Measurements from ENCODE around the gene HSPA1L.
A peak's percentile ranks its signal among the peaks of the same experiment; 100 is the strongest.

HSPA1L gene

DNA sequence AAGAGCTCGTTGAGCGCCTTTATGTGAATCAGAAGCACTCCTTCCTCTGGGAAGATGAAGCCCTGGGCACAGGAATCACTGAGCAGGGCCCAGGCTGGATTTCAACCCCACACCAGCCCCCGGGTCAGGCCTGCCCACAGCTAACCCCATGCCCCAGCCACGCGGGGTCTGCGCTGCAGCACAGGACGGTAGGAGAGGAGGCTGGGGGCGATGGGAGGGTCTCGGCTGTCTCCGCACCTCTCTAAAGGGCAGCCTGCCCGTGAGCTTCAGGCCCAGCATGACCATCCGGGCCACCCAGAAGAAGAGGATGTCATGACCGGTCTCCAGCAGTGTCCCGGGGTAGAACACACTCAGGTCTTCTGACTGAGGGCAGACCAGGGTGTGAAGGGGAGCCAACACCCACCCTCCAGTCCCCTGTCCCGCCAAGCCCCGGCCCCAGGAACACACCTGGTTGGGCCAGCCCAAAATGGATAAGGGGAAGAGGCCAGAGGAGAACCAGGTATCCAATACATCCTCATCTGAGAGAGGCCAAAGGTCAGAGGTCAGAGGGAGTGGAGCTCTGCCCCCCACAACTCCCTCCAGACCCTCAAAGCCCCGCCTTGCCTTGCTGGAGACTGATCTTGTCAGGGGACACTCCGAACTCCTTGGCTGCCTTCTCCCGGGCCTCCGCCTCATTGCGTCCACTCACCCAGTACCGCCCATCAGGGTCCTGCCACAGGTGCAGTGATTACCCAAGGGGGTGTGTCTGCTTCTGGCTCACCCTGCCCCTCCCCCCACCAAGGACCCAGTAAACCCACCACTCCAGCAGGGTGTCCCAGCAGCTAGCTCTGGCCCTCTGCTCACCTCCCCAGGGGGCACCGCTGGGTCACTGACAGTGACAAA, 33.6 kb downstream of the HSPA1L start:
- no peak for DNase-seq (ENCODE audit: low read depth)

DNA sequence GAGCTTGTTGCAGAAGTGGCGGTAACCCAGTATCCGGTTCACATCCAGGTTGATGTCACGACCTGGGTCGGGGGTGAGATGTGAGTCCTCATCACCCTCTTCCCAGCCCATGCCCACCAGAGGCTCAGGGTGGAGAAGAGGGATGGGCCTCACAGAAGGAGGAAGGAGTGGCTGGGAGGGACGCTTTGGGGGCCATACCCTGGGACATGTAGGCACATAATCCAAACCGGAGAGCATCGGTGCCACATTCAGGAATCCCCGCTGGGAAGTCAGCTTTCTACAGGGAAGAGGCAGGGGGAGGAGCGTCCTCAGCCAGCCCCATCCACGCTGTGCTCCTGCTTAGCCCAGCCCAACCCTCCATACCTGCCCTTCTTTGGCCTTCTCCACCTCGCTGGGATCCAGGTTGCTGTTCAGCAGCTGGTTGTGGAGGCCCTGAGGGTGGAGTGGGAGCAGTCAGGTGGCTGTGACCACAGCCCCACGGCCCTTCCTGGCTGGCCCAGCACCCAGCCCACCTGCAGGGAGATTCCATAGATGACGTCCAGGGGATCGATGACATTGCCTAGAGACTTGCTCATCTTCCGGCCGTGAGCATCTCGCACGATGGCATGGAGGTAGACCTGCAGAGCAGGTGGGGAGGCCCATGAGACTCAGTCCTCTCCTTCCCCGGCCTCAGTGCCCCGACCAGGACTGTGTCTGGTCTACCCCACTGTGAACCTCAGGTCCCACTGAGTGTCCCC, 34.4 kb downstream of the HSPA1L start:
- no peak for DNase-seq (ENCODE audit: low read depth)

DNA sequence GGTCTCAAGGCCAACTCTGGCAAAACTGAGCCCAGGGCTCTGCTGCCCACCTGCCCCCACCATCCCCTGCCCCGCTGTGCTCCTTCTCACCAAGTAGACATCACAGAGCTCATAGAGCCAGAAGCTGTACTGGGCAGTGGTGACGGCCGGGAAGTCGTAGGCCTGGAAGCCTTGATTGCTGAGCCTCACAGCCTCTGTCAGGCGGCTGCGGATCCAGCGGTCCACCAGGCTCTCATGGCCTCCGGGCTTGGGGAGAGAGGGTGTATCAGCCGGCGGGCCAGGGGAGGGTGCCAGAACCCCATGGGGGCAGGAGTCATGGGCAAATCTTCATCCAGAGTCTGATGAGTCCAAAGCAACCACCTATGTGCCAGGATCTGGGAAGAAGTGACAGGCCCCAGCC, 35.2 kb downstream of the HSPA1L start:
- no peak for DNase-seq (ENCODE audit: low read depth)

- DNase-seq (ENCODE audit: low read depth) = no peak
These were observed 35.8 kb downstream of the HSPA1L start for GRCh38 chr6:31778999-31779885.

GRCh38 chr6:31778193-31778592, 36.9 kb downstream of the HSPA1L start:
- no peak for DNase-seq (ENCODE audit: low read depth)

- no peak for DNase-seq (ENCODE audit: low read depth)
These were observed 37.4 kb downstream of the HSPA1L start for GRCh38 chr6:31777667-31778050.

DNA sequence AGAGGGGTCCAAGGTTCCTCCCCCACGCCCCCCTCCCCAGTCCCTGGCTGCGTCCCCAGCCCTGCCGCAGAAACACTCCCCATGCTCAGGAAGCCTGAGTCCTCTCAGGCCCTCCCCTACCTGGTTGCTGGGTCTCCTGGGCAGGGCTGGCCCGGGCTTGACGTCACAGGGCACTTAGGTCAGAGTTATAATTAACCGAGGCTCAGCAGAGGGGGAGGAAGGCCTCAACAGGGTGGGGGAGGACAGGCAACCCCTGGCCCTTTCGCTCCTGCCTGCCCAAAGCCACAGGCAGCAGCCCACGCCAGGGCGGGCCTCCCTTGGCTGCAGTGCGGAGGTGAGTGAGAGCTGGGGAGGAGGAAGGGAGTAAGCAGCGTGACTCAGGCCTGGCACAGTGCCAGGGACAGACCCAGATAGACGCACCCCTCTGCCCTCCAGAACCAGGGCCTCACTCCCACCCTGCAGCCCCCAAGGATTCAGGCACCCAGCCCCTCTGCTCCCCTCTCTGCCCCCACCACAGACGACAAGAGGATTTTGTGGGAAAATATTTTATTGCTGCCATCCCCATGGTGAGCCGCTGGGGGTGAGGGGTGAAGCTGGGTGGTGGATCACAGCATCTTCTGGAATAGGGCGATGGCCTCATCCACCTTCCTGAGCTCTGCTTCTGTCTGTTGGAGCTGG, 38.0 kb downstream of the HSPA1L start, which contains the start of gene VWA7:
TSS of gene VWA7 (minus strand) at position 340 of the 678 bp plus-strand sequence. CDS start 549 bp downstream, outside the sequence.
- peak; percentile 24 for DNase-seq (ENCODE audit: low read depth)

DNA sequence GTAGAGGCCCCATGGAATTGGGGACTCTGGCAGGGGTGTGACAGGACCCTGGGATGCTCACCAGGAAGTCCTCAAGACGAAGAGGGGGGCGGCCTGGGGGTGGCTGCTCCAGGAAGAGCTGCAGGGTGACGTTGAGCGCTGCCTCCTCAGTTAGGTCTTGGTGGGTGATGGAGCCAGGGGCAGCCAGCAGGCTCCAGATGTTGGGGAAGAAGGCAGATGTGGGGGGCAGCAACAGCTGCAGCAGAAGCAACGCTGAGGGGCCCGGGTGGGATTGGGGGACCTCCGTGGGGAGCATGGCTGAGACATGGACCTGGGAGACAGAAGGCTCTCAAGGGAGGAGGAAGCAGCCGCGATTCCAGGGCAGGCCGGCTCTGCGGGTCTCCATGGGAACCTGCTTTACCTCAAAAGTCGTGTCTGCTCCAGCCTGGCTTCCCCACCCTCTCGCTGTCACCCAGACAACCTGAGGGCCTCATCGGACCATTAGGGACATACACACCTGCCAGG, 38.5 kb downstream of the HSPA1L start:
- DNase-seq (ENCODE audit: low read depth) = no peak

- no peak for DNase-seq (ENCODE audit: low read depth)
These were observed 39.2 kb downstream of the HSPA1L start for GRCh38 chr6:31775633-31776484.

DNA sequence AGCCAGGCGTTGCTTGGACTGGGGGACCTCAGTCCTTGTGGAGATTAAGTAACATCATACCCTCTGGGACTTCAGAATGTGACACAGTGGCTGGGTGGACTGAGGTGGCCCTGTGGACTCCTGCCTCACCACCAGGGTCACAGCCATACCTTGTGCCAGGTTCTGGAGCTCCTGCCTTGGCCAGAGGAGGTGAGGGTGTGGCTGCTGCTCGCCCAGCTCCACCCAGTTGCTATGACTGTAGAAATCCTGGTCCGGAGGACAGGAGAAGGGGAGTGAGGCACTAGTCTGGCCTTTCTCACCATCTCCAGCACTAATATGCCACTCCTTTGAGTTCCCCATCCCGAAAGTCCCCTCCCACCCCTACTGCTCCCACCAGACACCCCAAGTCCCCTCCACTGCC, 39.9 kb downstream of the HSPA1L start:
- DNase-seq (ENCODE audit: low read depth) = no peak

GRCh38 chr6:31771992-31772358, 43.1 kb downstream of the HSPA1L start:
- DNase-seq (ENCODE audit: low read depth) = no peak

DNA sequence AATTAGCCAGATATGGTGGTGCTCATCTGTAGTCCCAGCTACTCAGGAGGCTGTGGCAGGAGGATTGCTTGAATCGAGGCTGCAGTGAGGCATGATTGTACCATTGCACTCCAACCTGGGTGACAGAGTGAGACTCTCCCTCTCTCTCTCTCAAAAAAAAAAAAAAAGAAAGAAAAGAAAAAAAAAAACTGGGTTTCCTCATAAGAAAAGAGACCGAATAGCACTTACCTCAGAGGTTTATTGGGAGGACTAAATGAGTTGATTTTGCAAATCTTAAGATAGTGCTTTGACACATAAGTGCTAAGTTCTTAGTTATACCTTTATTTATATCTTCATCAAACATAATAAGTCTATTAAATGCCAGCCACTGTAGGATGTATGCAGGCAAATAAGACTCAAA, 44.2 kb downstream of the HSPA1L start:
- no peak for DNase-seq (ENCODE audit: low read depth)

GRCh38 chr6:31769684-31770371, 45.3 kb downstream of the HSPA1L start:
- DNase-seq (ENCODE audit: low read depth) = peak; percentile 34

DNA sequence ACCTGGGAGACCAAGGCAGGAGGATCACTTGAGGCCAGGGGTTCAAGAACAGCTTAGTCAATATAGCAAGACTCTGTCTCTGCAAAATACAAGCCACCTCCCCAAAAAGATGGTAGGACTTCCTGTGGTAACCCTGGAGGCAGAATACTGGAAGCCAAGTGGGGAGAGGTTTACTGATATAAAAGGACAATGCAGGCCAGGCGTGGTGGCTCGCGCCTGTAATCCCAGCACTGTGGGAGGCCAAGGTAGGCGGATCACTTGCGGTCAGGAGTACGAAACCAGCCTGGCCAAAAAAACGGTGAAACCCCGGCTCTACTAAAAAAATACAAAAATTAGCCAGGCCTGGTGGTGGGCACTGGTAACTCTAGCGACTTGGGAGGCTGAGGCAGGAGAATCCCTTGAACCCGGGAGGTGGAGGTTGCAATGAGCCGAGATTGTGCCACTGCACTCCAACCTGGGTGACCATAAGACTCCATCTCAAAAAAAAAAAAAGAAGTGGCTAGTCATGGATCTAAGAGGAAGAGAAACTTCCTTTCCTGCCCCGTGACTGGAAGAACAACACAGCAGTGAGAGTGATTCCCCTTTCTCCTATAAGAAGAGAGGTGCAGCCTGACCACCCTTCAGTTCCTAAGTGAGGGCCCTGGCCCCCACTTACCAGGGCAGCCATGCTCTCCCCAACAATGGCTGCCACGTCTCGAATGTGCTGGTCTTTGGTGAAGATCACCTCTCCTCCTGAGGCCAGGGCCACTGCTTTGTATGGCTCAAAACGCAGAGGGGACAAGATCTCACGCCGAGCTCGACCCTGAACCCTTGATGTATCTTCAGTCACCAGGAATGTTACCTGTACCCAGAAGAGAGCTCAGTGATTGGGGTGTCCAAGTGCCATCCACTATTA, 46.5 kb downstream of the HSPA1L start:
- DNase-seq (ENCODE audit: low read depth) = no peak

GRCh38 chr6:31767096-31767645, 47.9 kb downstream of the HSPA1L start:
- DNase-seq (ENCODE audit: low read depth) = no peak

DNA sequence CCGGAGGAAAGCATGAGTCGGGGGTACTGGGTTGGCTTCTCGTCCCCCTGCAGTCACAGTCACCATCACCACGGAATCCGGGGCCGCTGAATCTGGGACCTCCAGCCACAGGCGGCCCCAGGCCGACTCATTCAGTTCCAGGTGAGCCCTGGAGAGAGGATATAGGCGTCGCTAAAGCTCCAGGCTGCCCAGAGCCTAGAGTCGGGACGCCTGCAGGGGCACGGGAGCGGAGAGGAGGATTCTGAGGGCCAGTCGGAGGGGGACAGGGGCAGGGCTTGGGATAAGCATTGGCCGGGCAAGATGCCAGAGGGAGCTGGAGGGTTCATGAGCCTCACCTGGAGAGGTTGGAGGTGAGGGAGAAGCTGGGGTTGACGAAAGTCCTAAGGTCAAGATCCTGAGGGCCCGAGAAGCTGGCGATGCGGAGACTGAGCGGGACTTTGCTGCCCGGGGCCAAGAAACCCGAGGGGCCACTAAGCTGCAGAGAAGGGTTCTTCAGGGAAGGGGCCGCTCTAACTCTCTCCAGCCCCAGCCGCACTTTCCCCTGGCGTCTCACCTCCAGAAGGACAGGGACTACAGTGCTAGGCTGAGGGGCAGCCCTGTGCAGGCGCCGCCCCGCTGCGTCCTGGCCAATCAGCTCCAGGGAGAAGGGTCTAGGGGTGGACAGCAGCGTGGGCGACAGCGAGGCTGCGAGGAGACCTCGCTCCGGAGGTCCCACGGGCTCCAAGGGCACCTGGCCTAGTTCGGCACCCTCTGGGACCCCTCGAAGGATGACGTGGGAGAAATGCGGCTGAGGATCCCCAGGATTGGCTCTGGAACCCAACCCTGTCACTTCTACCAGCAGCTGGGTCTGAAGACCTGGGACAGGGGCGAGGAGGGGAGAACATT, 48.9 kb downstream of the HSPA1L start:
- DNase-seq (ENCODE audit: low read depth) = no peak

- no peak for DNase-seq (ENCODE audit: low read depth)
These were observed 49.5 kb downstream of the HSPA1L start for GRCh38 chr6:31765559-31765909.

- DNase-seq (ENCODE audit: low read depth) = no peak
These were observed 50.9 kb downstream of the HSPA1L start for GRCh38 chr6:31764198-31764597.

All from fibroblast of gingiva (primary cell).